ENCODE results near the gene TNRC6B.

DNA sequence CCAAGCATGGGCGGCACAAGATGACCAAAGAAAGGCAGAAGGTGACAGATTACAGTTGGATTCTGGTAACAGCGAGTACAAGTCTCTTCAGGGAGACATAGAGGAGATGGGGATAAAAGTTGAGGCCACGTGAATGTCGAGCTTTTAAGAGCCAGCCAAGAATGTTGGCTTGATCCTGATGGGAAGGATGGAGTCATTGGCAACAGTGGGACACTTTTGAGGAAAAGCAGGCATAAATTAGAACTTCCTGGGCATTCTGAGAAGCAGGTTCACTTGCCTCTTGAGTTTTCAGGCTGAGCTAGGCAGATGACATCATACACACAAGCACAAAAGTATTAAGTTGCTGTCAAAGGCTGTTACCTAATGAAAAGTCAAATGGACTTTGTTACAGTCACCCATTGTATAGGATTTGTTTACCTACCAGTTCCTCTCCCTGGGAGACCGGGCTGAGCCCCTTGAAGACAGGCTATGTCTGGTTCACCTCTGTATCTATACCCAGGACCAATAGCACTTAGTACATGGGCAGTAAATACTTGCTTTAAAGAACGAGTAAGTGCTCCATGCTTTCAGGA is 41.1 kb downstream of the TNRC6B start:
- TF ChIP-seq, protein P1, sequence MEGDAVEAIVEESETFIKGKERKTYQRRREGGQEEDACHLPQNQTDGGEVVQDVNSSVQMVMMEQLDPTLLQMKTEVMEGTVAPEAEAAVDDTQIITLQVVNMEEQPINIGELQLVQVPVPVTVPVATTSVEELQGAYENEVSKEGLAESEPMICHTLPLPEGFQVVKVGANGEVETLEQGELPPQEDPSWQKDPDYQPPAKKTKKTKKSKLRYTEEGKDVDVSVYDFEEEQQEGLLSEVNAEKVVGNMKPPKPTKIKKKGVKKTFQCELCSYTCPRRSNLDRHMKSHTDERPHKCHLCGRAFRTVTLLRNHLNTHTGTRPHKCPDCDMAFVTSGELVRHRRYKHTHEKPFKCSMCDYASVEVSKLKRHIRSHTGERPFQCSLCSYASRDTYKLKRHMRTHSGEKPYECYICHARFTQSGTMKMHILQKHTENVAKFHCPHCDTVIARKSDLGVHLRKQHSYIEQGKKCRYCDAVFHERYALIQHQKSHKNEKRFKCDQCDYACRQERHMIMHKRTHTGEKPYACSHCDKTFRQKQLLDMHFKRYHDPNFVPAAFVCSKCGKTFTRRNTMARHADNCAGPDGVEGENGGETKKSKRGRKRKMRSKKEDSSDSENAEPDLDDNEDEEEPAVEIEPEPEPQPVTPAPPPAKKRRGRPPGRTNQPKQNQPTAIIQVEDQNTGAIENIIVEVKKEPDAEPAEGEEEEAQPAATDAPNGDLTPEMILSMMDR (IDR thresholded peaks at IDR 0.05; ENCODE audit: low read depth, low read length), result no peak
- no peak for TF ChIP-seq EZH2phosphoT487 (IDR thresholded peaks at IDR 0.05; ENCODE audit: low read depth)
